Fibroblast of skin of abdomen (primary cell): ENCODE measurements around the gene HRG.

Source experiments
- DNase-seq: peaks from one replicate; pipeline ENCODE4 v3.0.0-alpha.2; 2013

Gene HRG

DNA sequence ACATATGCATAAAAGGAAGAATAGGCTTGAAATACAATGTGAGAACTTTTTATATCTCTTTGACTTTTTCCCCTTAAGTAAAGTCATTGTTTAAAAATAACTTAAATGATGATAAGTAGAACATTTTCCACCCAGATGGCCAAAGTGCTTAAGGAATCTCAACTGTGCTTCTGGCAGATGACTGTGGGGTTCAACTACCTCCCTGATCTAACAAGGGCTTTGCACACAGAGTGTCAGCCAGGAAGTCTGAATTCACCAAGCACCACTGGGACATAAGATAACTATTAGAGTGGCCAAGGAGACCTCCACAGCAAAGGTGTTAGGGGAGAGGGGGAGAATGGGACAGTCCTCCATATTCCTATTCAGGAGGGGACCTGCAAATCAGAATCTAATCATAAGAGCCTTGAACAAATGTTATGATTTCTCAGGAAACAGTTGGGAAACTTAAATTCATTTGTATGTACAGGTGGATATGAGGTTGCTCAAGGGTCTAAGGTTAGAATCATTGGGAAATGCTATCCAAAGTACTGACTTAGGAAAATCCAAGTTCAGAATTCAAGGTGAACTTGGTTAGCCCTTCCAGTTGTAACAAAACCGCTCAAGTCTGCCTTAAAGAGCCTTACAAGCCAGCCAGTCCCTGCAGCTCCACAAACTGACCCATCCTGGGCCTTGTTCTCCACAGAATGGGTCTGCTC lies 25.9 kb upstream of the HRG start, which contains the start of gene FETUB:
Gene FETUB, plus strand, starts transcription at position 622 of the 695 bp plus-strand sequence. Its CDS starts 62 bp downstream, at position 684.
- DNase-seq: no peak

DNA sequence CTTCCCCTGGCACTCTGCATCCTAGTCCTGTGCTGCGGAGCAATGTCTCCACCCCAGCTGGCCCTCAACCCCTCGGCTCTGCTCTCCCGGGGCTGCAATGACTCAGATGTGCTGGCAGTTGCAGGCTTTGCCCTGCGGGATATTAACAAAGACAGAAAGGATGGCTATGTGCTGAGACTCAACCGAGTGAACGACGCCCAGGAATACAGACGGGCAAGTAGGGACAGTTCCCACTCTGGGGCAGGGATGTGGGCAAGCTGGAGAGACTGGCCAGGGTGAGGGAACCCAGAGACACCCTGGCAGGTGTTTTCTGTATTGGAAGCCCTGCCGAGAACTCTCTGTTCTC lies 25.4 kb upstream of the HRG start:
- no peak for DNase-seq

DNA sequence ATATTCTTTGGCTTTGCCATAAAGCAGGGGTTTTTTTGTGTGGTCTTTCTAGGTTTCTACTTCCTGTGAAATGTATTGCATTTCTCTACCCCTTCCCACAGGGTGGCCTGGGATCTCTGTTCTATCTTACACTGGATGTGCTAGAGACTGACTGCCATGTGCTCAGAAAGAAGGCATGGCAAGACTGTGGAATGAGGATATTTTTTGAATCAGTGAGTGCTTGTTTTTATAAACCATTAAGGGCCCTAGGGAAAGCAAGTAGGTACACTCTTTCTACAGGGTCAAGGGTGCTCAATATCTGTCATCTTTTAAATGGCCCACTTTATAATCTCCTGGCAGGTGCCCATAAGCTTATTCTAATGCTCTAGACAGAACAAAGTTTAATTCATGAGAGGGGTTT lies 24.9 kb upstream of the HRG start:
- no peak for DNase-seq

DNA sequence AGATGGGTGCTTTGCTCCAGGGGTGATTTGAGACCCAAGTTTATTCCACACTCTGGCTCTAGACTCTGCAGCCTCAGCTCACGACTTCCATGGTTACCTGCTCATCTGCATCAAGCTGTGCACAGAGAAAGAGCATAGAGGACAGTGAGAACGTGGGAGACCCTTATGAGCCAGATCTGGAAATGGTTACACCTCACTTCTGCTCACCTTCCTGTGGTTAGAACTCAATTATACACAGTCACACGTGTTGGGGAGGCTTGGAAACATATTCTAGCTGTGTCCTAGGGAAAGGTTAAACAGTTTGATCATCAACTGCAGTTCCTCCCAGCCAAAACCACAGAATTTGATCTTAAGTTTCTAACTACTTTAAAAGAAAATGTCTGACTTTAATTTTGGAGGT lies 23.8 kb upstream of the HRG start:
- no peak for DNase-seq

DNA sequence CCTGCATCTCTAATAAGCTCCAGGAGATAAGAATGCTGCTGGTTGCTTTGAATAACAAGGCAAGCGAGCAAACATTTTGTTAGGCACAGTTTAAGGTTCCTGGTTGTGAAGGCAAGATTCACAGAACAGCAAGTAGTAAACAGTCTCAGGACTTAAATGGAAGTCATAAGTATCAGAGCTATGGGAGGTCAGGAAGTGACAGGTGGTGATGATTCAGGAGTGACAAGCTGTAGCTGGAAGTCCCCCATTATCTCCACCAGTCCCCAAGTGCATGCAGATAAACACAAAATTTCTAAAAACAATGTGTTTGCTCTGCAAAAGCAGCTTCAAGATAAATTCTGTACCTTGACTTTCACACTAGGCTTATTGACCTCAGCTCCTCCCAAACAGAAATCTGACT lies 22.3 kb upstream of the HRG start:
- DNase-seq: no peak

DNA sequence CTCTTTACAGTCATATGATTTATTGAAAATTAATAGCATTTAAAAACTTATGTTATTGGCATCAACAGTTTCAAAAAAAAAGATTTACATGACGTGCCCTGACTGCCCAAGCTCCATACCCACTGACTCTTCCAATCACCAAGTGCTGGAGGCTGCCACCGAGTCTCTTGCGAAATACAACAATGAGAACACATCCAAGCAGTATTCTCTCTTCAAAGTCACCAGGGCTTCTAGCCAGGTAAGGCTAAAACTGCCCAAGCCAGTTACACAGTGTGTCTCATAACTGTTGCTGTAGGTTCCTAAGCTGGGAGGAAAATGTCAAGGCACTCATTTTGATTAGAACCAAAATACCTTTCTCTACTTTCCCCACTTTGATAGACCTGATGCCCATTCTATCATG lies 21.1 kb upstream of the HRG start:
- no peak for DNase-seq

DNA sequence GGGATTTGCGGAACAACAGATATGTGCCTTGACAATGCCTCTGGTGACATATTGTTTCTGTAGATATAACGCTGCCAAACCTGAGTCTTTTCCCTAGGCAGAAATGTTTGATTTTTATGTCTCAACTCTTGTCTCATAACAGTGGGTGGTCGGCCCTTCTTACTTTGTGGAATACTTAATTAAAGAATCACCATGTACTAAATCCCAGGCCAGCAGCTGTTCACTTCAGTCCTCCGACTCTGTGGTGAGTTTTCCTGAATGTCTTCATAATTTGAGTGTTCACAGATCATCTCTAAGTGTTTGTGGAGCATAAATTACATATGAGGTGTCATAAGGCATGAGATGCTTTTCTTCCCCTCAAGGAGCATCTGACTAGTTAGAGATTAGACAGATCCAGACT lies 19.7 kb upstream of the HRG start:
- DNase-seq: no peak

DNA sequence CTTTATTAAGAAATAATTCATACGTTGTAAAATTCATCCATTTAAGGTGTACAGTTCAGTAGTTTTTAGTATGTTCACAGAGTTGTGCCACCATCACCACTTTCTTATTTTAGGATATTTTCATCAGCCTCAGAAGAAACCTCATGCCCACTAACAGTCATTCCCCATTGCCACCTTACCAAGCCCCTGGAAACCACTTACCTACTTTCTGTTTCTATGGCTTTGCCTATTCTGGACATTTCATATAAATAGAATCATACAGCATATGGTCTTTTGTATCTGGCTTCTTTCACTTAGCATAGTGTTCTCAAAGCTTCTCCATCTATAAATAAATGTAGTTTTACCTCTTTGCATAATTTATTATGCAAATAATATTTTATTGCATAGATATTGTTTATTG lies 19.0 kb upstream of the HRG start:
- no peak for DNase-seq

DNA sequence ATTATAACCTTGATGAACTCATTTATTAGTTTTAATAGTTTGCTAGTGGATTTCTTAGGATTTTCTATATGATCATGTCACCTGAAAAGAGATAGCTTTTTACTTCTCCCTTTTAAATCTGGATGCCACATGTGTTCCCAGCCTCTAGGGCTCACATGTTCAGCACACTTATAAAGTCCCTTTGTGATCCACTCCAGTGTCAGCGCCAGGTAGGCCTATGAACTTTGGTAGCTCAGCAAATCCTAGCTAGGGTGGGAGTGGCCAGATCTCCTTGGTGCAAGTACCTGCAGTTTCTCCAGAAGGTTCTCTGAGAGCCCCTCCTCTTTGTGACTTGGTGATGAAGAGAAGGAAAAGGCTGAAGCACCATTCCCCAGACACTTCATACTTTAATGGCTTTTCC lies 17.0 kb upstream of the HRG start:
- DNase-seq: no peak

DNA sequence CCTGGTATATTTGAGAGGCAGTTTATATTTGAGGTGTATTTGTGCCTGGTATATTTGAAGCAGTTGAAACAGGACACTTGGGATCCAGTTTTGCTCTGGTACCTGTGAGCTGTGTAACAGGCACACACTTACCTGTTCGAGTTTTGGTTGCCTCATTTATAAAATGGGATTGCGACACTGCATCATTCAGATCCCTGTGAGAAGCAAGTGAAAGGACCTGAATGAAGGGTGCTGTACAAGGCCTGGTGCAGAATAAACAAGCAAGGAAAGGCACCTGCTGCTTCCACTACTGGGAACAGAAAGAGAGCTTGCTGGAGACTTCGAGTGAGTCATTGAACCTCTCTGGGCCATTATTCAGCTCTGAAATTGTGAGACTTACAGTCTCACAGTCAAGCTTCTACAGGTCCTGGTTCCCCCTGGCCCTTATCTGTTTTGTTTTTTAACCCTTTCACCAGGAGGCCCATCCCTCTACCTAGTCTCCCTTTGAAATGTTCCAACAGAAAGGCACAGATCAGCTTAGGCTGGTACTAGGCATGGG lies 14.1 kb upstream of the HRG start:
- no peak for DNase-seq

DNA sequence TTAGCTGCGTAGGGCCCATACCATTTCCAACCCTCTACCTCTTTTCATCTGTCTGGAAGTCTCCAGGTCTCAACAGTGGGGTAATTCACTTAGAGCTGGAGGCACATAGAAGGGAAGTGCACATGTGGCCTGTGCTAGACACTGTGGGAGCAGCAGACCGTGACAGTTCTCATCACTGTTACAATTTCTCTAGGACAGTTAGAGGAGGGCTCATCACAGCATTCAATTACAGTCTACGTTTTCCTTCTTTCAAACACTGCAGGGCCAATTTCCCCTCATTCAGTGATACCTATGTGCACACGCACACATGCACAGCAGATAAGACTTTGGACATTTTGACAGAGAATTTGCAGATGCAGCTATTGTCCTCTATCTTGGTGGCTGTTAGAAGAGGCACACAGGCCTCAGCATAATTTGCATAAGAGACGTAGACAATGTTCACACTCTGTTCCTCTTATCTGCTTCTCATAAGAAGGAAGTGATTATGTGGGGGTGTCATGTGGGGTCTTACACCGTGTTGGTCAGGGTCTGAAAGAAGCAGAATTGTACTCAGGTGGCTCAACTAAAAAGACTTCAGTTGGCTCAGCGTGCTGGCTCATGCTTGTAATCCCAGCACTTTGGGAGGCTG lies 12.6 kb upstream of the HRG start:
- DNase-seq: no peak

DNA sequence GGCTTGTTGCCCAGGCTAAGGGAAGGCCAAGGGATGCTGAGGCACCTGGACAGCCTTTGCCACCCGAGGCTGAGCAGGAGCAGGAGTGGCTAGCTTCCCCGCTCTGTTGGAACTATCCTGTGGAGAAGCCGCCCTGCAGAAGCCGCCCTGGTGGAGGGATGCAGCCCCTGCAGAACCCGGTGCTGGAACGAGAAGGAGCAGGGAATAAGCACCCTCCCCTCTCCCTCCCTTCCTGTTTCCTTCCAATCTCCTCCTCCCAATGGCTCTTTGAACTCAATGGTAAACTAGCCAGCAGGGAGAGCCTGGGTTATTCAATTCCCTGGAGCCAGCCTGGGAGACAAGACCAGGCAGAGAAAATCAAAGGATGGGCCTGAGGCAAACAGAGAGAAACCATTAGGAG lies 11.8 kb upstream of the HRG start:
- DNase-seq: no peak

DNA sequence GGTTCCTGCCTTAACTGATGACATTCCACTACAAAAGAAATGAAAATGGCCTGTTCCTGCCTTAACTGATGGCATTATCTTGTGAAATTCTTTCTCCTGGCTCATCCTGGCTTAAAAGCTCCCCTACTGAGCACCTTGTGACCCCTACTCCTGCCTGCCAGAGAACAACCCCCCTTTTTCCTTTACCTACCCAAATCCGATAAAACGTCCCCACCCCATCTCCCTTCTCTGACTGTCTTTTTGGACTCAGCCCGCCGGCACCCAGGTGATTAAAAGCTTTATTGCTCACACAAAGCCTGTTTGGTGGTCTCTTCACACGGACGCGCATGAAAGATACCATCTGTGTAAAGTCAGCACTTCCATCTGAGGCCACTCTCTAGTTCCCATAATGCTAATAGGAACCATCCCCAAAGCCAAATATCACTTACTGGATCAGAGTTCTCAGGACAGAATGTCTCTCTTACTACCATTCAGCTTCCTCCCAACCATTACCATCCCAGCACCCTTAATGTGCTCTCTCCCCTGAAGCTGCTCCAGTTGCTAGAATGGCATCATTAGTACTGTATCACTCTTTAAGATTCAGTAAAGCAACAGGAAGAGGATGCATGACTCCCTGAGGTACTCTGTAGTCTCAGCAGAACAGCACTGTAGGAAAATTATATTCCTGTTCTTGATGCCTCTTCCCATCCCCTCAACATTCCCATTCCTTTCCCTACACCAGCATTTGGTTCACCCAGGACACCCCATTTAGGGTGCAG lies 2.3 kb upstream of the HRG start:
- DNase-seq: no peak

DNA sequence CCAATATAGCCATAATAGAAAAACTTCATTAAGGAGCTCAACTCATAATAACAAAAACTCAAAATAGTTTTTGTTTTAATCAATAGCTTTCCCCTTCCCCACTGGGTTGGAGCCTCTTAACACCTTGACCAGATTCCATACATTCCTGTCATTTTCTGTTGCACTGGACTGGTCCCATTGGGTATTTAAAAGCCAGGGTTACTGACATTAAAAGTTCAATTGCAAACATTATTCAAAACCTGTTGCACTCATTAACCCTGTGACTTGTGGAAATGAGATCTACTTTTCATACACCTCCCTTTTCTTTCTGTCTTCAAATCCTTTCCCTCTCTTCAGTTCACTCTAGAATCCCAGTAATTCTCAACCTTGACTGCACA lies 1.7 kb upstream of the HRG start:
- DNase-seq: no peak

DNA sequence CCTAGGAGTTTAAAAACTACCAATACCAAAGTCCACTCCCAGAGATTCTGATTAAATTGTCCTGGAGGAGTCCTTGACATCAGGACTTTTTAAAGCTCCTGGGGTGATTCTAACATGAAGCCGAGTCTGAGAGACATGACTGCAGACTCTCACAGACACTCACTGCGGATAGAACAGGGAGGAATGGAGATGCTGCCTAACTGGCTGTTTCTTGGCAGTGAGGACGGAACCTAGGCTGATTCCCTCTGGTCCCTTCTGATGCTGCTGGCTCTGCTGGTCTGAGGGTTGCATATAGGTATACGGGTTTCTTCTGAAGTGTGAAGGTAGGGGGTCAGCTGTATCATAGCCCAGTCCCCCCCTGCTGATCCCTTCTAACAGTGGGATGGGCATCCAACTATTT lies 1.3 kb upstream of the HRG start:
- no peak for DNase-seq

DNA sequence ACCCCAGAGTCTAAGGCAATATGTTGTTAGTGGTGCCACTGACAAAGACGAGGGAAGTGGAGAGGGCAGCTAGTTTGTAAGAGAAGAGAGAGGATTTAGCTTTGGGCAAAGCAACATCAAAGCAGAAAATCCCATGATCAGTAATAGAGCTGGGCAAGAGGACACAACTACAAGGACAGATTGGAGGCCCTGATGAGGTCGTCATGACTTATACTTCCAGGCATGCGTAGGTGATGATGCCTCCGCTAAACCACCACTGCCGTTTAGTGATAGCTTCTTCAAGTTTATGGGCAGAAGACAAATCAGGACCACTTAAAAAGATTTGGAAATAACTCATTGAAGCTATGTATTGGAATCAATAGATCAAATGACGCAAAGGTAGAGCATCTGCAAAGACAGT lies 2.6 kb downstream of the HRG start:
- no peak for DNase-seq

DNA sequence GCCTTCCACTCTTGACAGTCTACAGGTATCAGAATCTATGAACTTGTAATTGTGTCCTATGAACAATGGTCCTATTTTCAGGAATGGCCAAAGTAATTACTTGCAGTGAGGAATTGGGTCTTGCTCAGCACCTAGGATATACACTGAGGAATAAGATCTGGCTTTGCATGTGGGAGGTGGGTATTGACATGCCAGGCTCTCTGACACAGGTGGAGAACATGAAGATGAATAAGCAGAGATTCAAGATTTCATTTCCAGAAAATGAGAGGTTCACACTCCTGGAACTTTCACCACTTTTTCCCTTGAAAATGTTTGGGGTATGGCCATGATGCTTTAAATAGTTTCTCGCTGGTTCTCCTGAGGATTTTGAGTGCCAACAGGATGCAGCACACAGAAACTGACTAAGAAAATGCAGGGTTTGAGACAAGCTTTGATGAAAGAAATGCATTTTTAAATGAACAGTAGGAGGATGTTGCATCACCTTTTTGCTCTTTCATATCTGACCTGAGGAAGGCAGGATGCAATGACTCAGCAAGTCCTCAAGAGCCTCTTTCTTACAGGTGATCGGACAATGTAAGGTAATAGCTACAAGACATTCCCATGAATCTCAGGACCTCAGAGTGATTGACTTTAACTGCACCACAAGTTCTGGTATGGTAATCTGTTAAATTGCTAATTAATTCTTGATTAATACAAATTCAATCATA lies 3.7 kb downstream of the HRG start:
- DNase-seq: no peak

DNA sequence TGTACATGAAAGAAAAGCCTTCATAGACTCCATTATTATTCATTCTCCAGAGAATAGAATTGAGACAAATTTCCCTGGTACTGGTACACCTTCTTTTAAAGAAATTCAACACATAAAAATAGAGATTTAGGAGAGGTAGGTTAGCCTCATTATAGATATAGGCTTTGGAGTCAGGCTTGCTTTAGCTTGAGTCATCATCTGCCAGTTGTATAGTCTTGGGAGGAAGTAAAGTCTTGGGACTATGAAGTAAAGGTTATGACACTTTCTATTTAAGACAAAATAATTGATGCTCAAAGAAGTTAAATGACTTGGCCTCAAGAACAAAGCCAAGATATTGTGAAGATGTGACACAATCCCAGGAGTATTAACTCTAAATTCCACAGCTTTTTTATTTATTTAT lies 4.3 kb downstream of the HRG start:
- no peak for DNase-seq

DNA sequence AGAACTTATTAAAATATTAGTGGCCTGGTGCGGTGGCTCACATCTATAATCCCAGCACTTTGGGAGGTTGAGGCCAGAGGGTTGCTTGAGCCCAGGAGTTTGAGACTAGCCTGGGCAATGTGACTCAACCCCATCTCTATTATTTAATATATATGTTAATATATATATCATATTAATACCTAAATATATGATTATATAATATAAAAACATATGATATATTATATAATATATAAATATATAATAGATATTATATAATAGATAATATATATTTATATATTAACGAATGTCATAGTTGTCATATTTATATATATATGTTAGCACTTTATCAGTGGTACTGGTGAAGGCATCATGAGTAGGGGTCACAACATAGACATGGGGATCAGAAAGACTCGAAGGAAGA lies 5.2 kb downstream of the HRG start:
- no peak for DNase-seq

DNA sequence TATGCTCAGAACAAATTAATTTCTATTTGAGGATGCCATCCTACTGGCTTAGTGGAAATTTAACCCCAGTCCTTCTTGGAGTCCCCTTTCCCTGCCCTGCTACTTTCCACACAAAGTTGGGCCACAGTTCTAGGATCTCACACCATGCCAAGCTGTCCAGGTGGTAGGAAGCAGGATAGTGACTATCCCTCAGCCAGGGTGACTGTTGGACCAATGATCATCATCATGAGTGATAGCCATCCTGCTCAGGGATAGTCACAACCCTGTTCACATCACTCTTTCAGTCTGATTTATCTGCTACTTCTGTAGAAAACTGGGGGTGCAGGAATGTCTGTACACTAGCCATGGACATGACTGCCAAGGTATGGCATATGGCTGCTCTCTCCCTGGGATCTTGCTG lies 12.8 kb downstream of the HRG start:
- no peak for DNase-seq

DNA sequence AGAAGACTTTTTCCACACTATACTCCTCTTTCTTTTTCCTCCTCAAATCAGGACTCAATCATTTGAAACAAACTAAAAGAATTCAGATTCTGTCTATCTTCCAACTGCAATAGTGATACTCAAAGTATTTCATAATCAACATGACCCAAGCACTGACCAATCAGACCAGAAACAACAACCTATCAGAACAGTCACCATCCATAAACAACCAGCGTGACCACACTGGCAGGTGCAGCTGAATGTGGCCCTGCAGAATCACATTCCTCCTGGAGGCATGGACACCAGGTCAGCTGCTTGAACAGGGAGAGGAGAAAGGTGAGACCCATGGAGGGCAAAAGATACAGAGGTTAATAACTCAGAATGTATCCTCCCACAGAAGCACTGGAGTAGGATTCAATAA lies 13.3 kb downstream of the HRG start:
- DNase-seq: no peak

DNA sequence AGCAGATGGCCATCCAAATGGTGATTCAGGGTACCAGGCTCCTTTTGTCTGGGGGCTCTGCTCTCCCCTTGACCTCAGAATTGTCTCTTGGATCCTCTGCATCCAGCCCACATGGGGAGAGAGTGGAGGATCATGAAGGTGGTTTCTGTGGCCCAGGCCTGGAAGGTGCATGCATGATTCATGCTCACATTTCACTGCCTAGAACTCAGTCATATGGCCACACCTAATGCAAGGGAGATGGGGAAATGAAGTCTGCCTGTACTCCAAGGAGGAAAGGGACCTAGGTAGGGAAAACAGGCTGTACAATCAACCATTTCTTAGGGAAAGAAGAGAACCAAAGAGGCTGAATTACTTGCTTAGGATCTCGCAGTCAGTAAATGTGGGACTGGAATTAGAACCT lies 15.1 kb downstream of the HRG start:
- DNase-seq: no peak

DNA sequence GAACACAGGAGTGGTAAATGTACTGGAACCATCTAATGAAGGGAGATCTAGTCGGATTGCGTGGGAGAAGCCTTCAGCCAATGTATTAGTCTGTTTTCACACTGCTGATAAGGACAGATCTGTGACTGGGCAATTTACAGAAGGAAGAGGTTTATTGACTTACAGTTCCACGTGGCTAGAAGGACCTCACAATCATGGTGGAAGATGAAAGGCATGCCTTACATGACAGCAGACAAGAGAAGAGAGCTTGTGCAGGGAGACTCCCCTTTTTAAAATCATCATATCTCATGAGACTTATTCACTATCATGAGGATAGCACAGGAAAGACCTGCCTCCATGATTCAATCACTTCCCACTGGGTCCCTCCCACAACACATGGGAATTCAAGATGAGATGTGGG lies 17.0 kb downstream of the HRG start:
- no peak for DNase-seq
